ENCODE measurements around the gene SDK2.

Gene SDK2

GRCh38 chr17:73534209-73534909, 109.9 kb downstream of the SDK2 start:
- in situ Hi-C loops (cut with MboI; ENCODE audit: low sequenced_read_pairs, unreplicated experiment), result no loop called here
- TF ChIP-seq, protein P1, sequence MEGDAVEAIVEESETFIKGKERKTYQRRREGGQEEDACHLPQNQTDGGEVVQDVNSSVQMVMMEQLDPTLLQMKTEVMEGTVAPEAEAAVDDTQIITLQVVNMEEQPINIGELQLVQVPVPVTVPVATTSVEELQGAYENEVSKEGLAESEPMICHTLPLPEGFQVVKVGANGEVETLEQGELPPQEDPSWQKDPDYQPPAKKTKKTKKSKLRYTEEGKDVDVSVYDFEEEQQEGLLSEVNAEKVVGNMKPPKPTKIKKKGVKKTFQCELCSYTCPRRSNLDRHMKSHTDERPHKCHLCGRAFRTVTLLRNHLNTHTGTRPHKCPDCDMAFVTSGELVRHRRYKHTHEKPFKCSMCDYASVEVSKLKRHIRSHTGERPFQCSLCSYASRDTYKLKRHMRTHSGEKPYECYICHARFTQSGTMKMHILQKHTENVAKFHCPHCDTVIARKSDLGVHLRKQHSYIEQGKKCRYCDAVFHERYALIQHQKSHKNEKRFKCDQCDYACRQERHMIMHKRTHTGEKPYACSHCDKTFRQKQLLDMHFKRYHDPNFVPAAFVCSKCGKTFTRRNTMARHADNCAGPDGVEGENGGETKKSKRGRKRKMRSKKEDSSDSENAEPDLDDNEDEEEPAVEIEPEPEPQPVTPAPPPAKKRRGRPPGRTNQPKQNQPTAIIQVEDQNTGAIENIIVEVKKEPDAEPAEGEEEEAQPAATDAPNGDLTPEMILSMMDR (IDR thresholded peaks at IDR 0.05; ENCODE audit: borderline replicate concordance, control extremely low read depth, extremely low read depth, insufficient read depth, missing control alignments), result no peak

DNA sequence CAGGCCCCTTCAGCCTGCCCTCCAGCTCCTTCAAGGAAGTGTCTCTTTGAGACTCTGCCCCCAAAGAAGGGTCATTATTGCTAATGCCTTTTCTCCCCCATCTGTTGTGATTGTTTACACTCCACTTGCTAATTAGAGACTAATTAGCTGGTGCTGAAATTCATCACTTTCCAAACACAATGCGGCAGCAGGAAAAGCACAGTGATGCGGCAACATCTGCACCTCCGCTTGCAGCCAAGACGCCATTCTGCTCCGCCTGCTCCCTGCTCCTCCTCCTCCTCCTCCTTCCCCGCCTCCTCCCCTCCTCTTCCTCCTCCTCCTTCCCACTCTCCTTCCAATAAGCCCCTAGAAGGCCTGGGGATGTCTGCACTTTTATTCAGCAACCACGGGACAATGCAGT, 110.5 kb downstream of the SDK2 start:
- DNase-seq (ENCODE audit: low spot score), result no peak
- TF ChIP-seq, protein P1 (IDR thresholded peaks at IDR 0.05; ENCODE audit: borderline replicate concordance, control extremely low read depth, extremely low read depth, insufficient read depth, missing control alignments), result no peak
- in situ Hi-C loops (cut with MboI; ENCODE audit: low sequenced_read_pairs, unreplicated experiment), result no loop called here

More at GRCh38 chr17:73534209-73534909, 109.9 kb downstream of the SDK2 start:
- no peak for DNase-seq (ENCODE audit: low spot score)

- in situ Hi-C loops (cut with MboI; ENCODE audit: low sequenced_read_pairs, unreplicated experiment), result no loop called here
- TF ChIP-seq, protein P1 (IDR thresholded peaks at IDR 0.05; ENCODE audit: borderline replicate concordance, control extremely low read depth, extremely low read depth, insufficient read depth, missing control alignments), result no peak
- no peak for DNase-seq (ENCODE audit: low spot score)
Measured at GRCh38 chr17:73533127-73533526, 111.1 kb downstream of the SDK2 start.

DNA sequence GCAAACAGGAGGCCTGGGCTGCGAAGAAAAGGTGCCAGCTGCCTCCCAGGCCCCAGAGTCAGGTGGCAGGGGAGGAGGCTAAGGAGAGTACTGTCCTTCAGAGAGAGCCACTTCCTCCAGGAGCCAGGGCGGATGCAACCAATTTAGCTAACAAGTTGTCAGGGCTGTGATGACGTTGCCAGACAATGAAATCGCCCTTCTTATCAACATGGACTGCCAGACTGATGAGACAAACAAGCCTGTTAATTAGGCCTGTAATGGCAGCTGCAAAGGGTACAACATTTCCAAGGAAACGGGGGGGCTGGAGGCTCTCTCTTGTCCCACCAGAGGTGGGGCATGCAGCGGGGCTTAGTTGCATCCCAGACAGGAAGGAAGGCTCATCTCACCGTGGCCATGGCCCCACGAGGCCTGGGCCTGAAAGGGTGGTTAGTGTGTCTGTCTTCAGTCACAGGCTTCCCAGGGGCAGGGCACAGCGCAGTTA, 111.8 kb downstream of the SDK2 start:
- in situ Hi-C loops (cut with MboI; ENCODE audit: low sequenced_read_pairs, unreplicated experiment), result no loop called here
- no peak for DNase-seq (ENCODE audit: low spot score)
- TF ChIP-seq, protein P1 (IDR thresholded peaks at IDR 0.05; ENCODE audit: borderline replicate concordance, control extremely low read depth, extremely low read depth, insufficient read depth, missing control alignments), result no peak

GRCh38 chr17:73531158-73531557, 113.1 kb downstream of the SDK2 start:
- in situ Hi-C loops (cut with MboI; ENCODE audit: low sequenced_read_pairs, unreplicated experiment), result no loop called here
- TF ChIP-seq, protein P1 (IDR thresholded peaks at IDR 0.05; ENCODE audit: borderline replicate concordance, control extremely low read depth, extremely low read depth, insufficient read depth, missing control alignments), result no peak
- DNase-seq (ENCODE audit: low spot score), result no peak

DNA sequence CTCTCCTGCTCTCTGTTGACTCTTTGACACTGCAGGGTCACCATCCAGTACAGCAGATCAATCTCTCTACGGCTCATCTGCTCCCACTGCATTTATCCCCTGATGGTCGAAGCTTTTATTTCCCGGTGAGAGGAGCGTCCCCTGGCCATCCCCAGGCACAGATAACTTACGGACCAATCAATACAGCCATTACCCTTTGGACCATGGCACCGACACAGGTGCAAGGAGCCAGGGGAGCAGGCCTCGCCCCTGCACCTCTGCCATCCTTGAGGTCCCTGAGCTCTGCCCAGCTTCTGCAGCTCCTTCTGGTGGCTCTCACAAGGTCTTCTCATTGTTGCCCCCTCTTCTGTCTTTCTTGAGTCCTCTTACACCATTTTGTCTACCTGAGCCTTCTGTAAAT, 115.6 kb downstream of the SDK2 start:
- DNase-seq (ENCODE audit: low spot score), result no peak
- in situ Hi-C loops (cut with MboI; ENCODE audit: low sequenced_read_pairs, unreplicated experiment), result no loop called here
- TF ChIP-seq, protein P1 (IDR thresholded peaks at IDR 0.05; ENCODE audit: borderline replicate concordance, control extremely low read depth, extremely low read depth, insufficient read depth, missing control alignments), result no peak
